KMS-11 (cell line): Measurements from ENCODE around the gene POLD1.

Experiments
- H2AFZ ChIP-seq: fragments of 200-600 bp; sonication (generic); 2 replicates; pipeline ENCODE4 v1.6.1; 2016; ENCODE audit warnings: antibody characterized with exemption, mixed run types, low read depth
- H3K27ac ChIP-seq: fragments of 200-600 bp; sonication (generic); 2 replicates; pipeline ENCODE4 v1.6.1; 2016; ENCODE audit warnings: mild to moderate bottlenecking, mixed run types
- H3K27me3 ChIP-seq: fragments of 200-600 bp; sonication (generic); 2 replicates; pipeline ENCODE4 v1.6.1; 2017; ENCODE audit warnings: mild to moderate bottlenecking, low read depth, mixed run types, moderate library complexity; ENCODE audit not compliant: insufficient read depth
- H3K36me3 ChIP-seq: fragments of 200-600 bp; sonication (generic); 2 replicates; pipeline ENCODE4 v1.6.1; 2017; ENCODE audit warnings: mild to moderate bottlenecking, mixed run types; ENCODE audit not compliant: insufficient read depth
- H3K4me1 ChIP-seq: fragments of 200-600 bp; sonication (generic); 2 replicates; pipeline ENCODE4 v1.6.1; 2016; ENCODE audit warnings: mild to moderate bottlenecking, low read depth, mixed run types; ENCODE audit not compliant: poor library complexity, severe bottlenecking
- H3K4me2 ChIP-seq: fragments of 200-600 bp; sonication (generic); 2 replicates; pipeline ENCODE4 v1.7.0; 2016; ENCODE audit warnings: mild to moderate bottlenecking, mixed run types
- H3K4me3 ChIP-seq: fragments of 200-600 bp; sonication (generic); IDR thresholded peaks from 2 replicates; pipeline ENCODE4 v1.6.1; 2017; ENCODE audit warnings: low read depth, low read length, mixed read lengths; ENCODE audit not compliant: insufficient read depth
- H3K79me2 ChIP-seq: fragments of 200-600 bp; sonication (generic); 2 replicates; pipeline ENCODE4 v1.6.1; 2016; ENCODE audit warnings: low read depth, mixed run types; ENCODE audit not compliant: insufficient read depth
- H3K9ac ChIP-seq: fragments of 200-600 bp; sonication (generic); 2 replicates; pipeline ENCODE4 v1.6.1; 2016; ENCODE audit warnings: mild to moderate bottlenecking, mixed run types
- H4K20me1 ChIP-seq: fragments of 200-600 bp; sonication (generic); 2 replicates; pipeline ENCODE4 v1.6.1; 2016; ENCODE audit warnings: mild to moderate bottlenecking, mixed run types; ENCODE audit not compliant: insufficient read depth
- CTCF ChIP-seq: fragments of 200-600 bp; sonication (generic); conservative IDR thresholded peaks from 2 replicates; pipeline ENCODE4 v1.6.1; 2017; ENCODE audit warnings: low read depth, mild to moderate bottlenecking, antibody characterized with exemption, low read length, moderate library complexity, mixed read lengths

POLD1 gene

GRCh38 chr19:50378169-50378862 lies 5.8 kb upstream of the POLD1 start:
- peaks cover 8% of the 10 kb centered on the region for H3K27me3 ChIP-seq
- H4K20me1 ChIP-seq: no peaks in the 10 kb centered on the region
- H3K36me3 ChIP-seq: peaks cover 3% of the 10 kb centered on the region; the same call in 1 of the 2 replicates
- no peak overlapping the region for H3K27ac ChIP-seq
- H3K9ac ChIP-seq: no peak overlapping the region
- no peak overlapping the region for H2AFZ ChIP-seq
- no peak for TF ChIP-seq CTCF
- H3K4me3 ChIP-seq: no peak overlapping the region
- no peak overlapping the region for H3K4me2 ChIP-seq
- H3K4me1 ChIP-seq: peaks cover 17% of the 10 kb centered on the region
- H3K79me2 ChIP-seq: no peaks in the 10 kb centered on the region

GRCh38 chr19:50378863-50379236 lies 5.3 kb upstream of the POLD1 start:
- Histone ChIP-seq H3K79me2 (no peaks in the 10 kb centered on the region), H4K20me1 (no peaks in the 10 kb centered on the region), H3K4me1 (peaks cover 20% of the 10 kb centered on the region), H3K27me3 (peaks cover 8% of the 10 kb centered on the region), H2AFZ (no peak overlapping the region), H3K9ac (no peak overlapping the region), H3K4me3 (no peak overlapping the region), H3K36me3 (peaks cover 3% of the 10 kb centered on the region; the same call in 1 of the 2 replicates), H3K4me2 (no peak overlapping the region), H3K27ac (no peak overlapping the region)
- TF ChIP-seq CTCF: no peak

GRCh38 chr19:50379602-50380001 lies 4.5 kb upstream of the POLD1 start:
- H2AFZ ChIP-seq: no peak overlapping the region
- H3K4me1 ChIP-seq: peaks cover 20% of the 10 kb centered on the region
- no peaks in the 10 kb centered on the region for H4K20me1 ChIP-seq
- peaks cover 3% of the 10 kb centered on the region; the same call in 1 of the 2 replicates for H3K36me3 ChIP-seq
- no peak overlapping the region for H3K9ac ChIP-seq
- no peak overlapping the region for H3K27ac ChIP-seq
- H3K79me2 ChIP-seq: peaks cover 3% of the 10 kb centered on the region
- peaks cover under 1% of the 10 kb centered on the region; the same call in 1 of the 2 replicates for H3K27me3 ChIP-seq
- no peak for TF ChIP-seq CTCF
- no peak overlapping the region for H3K4me2 ChIP-seq
- H3K4me3 ChIP-seq: no peak overlapping the region

- Histone ChIP-seq H3K4me2 (no peak overlapping the region), H3K27ac (no peak overlapping the region), H3K27me3 (no peaks in the 10 kb centered on the region), H3K4me1 (peaks cover 20% of the 10 kb centered on the region), H3K4me3 (no peak overlapping the region), H4K20me1 (no peaks in the 10 kb centered on the region), H3K9ac (no peak overlapping the region), H3K79me2 (peaks cover 9% of the 10 kb centered on the region), H3K36me3 (peaks cover 3% of the 10 kb centered on the region; the same call in 1 of the 2 replicates), H2AFZ (no peak overlapping the region)
- TF ChIP-seq CTCF: no peak
These were observed 4.0 kb upstream of the POLD1 start for GRCh38 chr19:50380137-50380536.
